Vagina (tissue), 2 donors: Measurements from ENCODE around the gene HMGCR.
"Not testable (repeated sequence)": the region's sequence is repeated elsewhere in the genome, so short reads cannot be mapped to it uniquely, and the experiment has no call there.

Source experiments
- CTCF ChIP-seq, 3 experiments: fragments of 450-650 bp in 2 of 3; fragments of 200-600 bp in 1 of 3; sonication (generic) in 1 of 3; IDR thresholded peaks; one replicate each; pipeline ENCODE4 v1.5.1; 2017 to 2019; ENCODE audit warnings: antibody characterized with exemption in 3 of 3, mild to moderate bottlenecking in 2 of 3, moderate library complexity in 2 of 3
- POLR2A ChIP-seq, 2 donors: fragments of 450-650 bp; IDR thresholded peaks; one replicate each; pipeline ENCODE4 v1.6.1; 2017; ENCODE audit warnings: antibody characterized with exemption in 2 of 2, mild to moderate bottlenecking in 2 of 2, moderate library complexity in 2 of 2
- POLR2AphosphoS5 ChIP-seq, 2 donors: sonication (generic); formaldehyde crosslinking; IDR thresholded peaks; one replicate each; pipeline ENCODE4 v1.9.0; 2017; ENCODE audit warnings: antibody characterized with exemption in 2 of 2, mild to moderate bottlenecking in 2 of 2, low read depth in 1 of 2; ENCODE audit not compliant: insufficient read depth in 1 of 2

GRCh38 chr5:75333759-75334158 is 3.3 kb upstream of the HMGCR start:
- TF ChIP-seq POLR2AphosphoS5 (IDR thresholded peaks at IDR 0.05; ENCODE audit: insufficient read depth in 1 of 2, low read depth in 1 of 2); POLR2A (IDR thresholded peaks at IDR 0.05); CTCF (IDR thresholded peaks at IDR 0.05): not testable (repeated sequence)
